ENCODE results near the gene CCDC134.
A peak's percentile ranks its signal among the peaks of the same experiment; 100 is the strongest.

CCDC134 gene

GRCh38 chr22:41831828-41832552 lies 31.5 kb downstream of the CCDC134 start:
- TF ChIP-seq CTCF (IDR thresholded peaks at IDR 0.05) (no peak), ZFX (IDR thresholded peaks at IDR 0.05; ENCODE audit: borderline replicate concordance) (no peak)
- H3K27ac ChIP-seq, result peak overlapping the region; percentile 95

- H3K27ac ChIP-seq, result peak within 1 kb of the TSS; percentile 95
- TF ChIP-seq CTCF (IDR thresholded peaks at IDR 0.05) (peak; percentile 6; the same call in 1 of the 2 replicates), ZFX (IDR thresholded peaks at IDR 0.05; ENCODE audit: borderline replicate concordance) (no peak)
Observed at GRCh38 chr22:41832553-41833368, 32.3 kb downstream of the CCDC134 start, which contains the start of gene SREBF2. Gene SREBF2 (plus strand): TSS chr22:41833105. CDS start chr22:41833271, 166 bp downstream.

GRCh38 chr22:41833369-41834004 lies 33.0 kb downstream of the CCDC134 start:
- TF ChIP-seq CTCF (IDR thresholded peaks at IDR 0.05) (no peak; the same call in 1 of the 2 replicates), ZFX (IDR thresholded peaks at IDR 0.05; ENCODE audit: borderline replicate concordance) (no peak)
- H3K27ac ChIP-seq, result peak overlapping the region; percentile 95

- H3K27ac ChIP-seq, result peak overlapping the region; percentile 95
- no peak for TF ChIP-seq CTCF (IDR thresholded peaks at IDR 0.05)
- no peak for TF ChIP-seq ZFX (IDR thresholded peaks at IDR 0.05; ENCODE audit: borderline replicate concordance)
Observed at GRCh38 chr22:41834005-41834944, 33.8 kb downstream of the CCDC134 start.

GRCh38 chr22:41835462-41835861 lies 35.0 kb downstream of the CCDC134 start:
- H3K27ac ChIP-seq, result peak overlapping the region; percentile 95

- TF ChIP-seq ZFX (IDR thresholded peaks at IDR 0.05; ENCODE audit: borderline replicate concordance) (no peak), CTCF (IDR thresholded peaks at IDR 0.05) (no peak)
- peak overlapping the region; percentile 95 for H3K27ac ChIP-seq
Observed at GRCh38 chr22:41836551-41836950, 36.1 kb downstream of the CCDC134 start.

Measured in 22Rv1 (cell line).